Activated CD4-positive, alpha-beta T cell treated with anti-CD3 and anti-CD28 coated beads, Interleukin-2, Interleukin-4, amounts not matched to agents 100 ng/mL and 50 ng/mL, durations not matched to agents 16 hours and 8 hours (primary cell): Measurements from ENCODE around the gene OBSCN.

Experiments used
- DNase-seq: peaks from one replicate; pipeline ENCODE4 v3.0.0-alpha.2; 2020; ENCODE audit warnings: low spot score

OBSCN gene

DNA sequence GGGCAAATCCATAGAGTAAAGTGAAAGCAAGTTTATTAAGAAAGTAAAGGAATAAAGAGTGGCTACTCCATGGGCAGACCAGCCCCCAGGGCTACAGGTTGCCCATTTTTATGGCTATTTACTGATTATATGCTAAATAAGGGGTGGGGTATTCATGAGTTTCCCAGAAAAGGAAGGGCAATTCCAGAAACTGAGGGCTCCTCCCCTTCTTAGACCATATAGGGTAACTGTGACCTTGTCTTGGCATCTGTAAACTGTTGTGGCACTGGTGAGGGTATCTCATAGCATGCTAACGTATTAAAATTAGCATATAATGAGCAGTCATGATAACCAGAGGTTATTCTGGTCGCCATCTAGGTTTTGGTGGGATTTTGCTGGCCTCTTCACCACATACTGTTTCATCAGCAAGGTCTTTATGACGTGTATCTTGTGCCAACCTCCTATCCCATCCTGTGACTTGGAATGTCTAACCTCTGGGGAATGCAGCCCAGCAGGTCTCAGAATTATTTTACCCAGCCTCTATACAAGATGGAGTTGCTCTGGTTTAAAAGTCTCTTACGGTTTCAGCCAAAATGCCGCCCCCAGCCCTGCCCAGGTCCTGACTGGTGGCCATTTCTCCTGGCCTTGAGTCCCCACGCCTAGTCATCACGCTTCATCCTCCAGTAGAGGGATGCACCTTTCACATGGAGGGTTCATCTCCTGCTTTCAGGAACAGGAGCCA lies 209.8 kb downstream of the OBSCN start:
- no peak for DNase-seq

DNA sequence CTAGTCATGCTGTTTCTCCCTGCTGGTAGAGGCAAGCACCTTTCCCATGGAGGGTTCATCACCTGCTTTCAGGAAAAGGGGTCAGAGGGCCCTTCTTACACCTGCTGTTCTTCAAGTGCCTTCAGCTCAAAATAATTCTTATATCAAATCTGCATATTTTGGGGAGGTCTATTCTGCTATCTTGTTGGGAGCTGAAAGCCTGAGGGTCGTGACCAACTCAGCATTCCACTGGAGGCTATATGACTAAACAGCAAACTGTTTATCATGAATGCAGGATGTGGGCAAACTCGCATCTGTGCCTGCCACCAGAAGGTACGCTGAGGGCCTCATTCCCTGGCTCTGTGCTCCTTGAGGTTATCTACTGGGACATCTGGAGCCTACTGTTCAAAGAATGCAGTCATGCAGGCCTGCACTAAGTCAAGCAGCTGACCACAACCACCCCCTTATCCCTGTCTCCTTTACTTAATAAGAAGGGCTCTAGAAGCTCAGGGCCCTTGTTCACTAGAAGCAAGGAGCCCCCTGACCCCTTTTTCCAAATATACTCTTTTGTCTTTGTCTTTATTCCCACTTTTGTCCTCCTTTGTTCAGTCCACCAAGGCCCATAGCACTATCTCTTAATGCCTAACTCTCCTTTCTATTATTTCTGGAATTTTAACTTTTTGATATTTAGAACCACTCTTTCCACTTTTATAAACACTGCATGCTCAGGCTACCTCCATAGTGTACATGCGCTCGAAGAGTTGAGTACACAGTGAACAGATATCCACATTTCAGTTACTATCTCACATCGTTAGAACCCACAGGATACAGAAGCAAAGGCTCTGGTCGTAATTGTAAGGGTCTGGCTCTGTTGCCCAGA lies 213.4 kb downstream of the OBSCN start:
- DNase-seq, result no peak

DNA sequence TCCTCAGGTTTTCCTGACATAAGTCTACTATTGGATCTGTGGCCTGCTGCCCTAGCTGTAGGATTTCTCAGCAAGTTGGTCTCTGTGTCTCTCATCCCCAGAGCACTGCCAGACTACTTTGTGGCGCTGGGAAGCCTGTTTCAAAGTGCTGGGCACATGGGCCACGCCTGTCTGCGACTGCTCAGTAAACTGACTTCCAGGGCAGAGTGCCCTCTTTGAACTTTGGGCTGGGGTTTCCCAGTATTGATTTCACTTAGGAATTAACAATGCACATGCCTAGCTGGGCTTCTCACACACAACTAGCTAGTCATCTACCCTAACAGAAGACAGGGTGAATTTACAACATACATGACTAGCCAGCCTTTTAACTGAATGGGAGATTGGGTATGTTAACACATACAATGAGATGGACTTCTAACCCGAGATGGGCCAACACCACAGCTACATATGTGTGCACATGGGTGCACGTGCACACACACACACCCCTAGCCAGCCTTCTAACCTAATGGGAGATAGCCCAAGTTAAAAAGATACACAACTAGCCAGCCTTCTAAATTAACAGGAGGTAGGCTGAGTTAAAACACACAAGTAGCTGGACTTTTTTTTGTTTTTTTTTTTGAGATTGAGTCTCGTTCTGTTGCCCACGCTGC lies 215.7 kb downstream of the OBSCN start:
- no peak for DNase-seq

DNA sequence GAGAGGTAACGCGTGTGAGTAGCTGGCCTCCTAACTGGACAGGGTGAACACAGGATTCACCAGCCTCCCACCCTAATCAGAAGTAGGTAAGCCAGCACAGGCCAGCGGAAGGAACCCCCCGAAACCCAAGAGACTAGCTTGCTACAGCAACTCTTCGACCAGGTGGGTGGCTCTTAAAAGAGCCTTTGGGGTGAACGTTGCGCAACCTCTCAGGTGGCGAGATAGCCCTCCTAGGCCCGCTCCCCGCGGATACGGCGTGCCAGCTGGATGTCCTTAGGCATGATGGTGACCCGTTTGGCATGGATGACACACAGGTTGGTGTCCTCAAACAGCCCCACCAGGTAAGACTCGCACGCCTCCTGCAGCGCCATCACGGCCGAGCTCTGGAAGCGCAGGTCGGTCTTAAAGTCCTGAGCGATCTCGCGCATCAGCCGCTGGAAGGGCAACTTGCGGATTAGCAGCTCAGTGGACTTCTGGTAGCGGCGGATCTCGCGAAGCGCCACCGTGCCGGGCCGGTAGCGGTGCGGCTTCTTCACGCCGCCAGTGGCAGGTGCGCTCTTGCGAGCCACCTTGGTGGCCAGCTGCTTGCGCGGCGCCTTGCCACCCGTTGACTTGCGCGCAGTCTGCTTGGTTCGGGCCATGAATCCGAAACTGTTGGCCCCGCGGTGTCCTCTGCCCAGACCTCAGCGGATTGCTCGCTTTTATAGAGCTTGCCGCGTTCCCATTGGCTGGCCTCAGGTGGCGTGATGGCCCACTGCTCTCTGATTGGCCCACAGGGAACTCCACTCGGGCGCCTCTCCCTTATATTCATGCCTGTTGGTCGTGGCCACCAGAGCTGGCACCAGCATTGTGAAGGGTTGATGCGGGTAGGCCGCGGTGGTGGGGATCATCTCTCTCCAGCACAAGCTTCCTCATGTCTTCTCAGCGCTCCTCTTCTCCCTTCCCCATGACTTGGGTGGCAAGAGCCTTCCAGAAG lies 217.1 kb downstream of the OBSCN start:
- no peak for DNase-seq

DNA sequence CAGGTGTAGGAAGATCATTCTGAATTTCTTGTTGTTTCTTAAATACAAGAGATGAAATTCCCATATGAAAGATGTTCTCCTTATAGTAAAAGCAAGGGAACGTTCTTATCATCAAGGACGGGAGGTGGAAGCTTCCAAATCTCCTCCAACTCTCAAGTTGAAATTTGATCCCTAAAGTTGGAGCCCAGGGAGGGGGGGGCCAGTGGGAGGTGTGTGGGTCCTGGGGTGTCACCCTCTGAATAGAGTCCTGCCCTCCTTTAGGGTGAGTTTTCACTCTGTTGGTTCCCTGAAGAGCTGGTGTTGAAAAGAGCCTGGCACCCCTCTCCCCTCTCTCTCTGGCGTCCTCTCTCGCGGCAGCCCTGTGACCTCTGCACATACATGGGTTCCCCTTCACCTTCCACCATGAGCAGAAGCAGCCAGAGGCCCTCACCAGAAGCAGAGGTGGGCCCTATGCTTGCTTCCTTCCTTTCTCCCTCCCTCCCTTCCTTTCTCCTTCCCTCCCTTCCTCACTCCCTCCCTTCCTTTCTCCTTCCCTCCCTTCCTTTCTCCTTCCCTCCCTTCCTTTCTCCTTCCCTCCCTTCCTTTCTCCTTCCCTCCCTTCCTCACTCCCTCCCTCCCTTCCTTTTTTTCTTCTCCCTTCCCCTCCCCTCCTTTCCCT lies 218.8 kb downstream of the OBSCN start:
- DNase-seq, result no peak

DNA sequence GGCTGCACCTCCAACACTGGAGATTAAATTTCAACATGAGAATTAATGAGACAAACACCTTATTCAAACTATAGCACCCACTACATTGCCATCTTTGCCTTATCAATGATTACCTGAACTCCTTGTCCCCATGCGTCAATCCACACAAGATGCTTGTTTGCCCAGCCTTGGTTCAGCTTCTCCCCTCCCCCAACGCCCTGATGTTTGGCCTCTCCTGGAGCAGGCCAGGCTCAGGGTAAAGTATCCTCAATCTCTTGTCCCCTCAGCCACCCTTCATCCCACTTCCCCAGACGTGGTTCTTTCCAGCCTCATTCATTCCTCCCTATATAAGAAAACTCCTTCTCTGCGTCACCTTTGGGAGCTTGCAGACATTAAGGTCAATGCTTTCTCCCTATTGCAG lies 220.6 kb downstream of the OBSCN start:
- no peak for DNase-seq
